Esophagus mucosa (tissue), 1 donor: ENCODE results near the gene C11orf54. TPM values are rescaled to one million over a fixed set of nuclear protein-coding genes. Genes with fewer than 3 reads are reported as not detected.
A peak's percentile ranks its signal among the peaks of the same experiment; 100 is the strongest.
"Not testable (repeated sequence)": the region's sequence is repeated elsewhere in the genome, so short reads cannot be mapped to it uniquely, and the experiment has no call there.

Experiments used
- ATAC-seq: fragments of 200-7000 bp; cut with Tn5 transposase; one replicate; pipeline ENCODE4 v1.9.1; 2020
- total RNA-seq: library from RNA; stranded (reverse); gene quantifications from one replicate; pipeline ENCODE4 v1.2.4, GENCODE V29; 2023
- donor health status: DM: yes; HTN: yes; CAD: no.

The C11orf54 gene
- total RNA-seq, 1 donor from 2014 or later: 7.7 TPM

DNA sequence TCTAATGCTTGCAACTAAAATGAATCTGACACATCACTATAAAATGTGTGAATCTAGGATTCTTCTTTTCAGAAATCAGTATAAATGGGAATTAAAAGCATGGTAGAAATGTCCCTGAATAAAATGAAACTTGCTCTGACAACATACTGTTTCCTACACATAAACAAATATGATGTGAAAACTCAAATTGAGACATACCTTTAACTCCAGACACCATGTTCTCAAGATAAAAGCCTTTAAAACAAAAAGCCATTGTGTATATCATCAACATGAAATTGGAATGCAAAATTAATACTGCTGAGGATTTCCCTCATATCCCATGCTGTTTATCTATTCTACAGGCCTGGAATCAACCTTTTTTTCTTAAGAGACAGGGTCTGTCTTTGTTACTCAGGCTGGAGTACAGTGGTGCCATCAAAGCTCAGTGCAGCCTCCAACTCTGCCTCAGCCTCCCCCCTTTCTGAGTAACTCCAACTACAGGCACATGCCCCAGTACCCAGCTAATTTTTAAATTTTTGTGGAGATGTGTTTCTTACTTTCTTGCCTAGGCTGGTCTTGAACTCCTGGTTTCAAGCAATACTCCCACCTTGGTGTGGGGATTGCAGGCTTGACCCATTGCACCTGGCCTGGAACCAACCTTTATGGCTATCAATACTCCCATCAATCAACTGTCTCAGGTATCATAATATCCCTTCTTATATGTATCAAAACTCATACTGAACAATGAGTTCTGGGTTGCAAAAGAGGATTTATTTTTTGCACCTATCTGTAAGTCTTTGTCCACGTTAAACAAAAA, 6.8 kb upstream of the C11orf54 start:
- no peak for ATAC-seq

DNA sequence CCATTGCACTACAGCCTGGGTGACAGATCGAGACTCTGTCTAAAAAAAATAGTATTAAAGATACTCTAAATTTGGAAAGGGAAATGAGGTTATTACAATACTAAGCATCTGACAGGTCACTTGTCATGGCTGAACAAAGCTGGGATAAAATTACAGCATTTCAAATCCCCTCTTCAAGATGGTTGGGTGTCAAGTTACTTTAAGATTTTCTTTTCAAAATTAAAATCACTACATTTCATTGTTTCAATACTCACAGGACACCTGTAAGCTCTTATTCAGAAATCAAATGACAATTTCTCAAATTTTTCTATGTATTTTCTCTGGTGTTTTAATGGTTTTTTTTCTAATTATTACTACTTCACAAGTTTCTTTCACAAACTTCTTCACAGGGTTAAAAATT, 5.8 kb upstream of the C11orf54 start:
- ATAC-seq: no peak

DNA sequence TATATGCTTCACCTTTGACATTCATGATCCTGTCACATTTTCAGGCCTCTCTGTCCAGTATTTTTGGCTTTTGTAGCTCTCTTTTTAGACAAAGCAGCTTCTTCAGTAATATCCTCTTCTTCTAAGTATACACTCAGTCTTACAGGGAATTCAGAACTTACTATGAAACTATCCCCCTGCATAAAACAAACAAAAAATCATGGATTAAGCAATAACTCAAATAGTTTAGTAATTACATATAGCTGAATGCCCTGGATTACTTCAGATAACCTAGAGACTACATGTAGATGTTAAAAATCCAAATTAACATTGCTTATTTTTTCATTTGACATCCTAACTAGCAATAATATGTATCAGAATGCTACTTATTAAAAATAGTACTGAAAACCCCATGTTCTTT, 5.3 kb upstream of the C11orf54 start:
- ATAC-seq: no peak

DNA sequence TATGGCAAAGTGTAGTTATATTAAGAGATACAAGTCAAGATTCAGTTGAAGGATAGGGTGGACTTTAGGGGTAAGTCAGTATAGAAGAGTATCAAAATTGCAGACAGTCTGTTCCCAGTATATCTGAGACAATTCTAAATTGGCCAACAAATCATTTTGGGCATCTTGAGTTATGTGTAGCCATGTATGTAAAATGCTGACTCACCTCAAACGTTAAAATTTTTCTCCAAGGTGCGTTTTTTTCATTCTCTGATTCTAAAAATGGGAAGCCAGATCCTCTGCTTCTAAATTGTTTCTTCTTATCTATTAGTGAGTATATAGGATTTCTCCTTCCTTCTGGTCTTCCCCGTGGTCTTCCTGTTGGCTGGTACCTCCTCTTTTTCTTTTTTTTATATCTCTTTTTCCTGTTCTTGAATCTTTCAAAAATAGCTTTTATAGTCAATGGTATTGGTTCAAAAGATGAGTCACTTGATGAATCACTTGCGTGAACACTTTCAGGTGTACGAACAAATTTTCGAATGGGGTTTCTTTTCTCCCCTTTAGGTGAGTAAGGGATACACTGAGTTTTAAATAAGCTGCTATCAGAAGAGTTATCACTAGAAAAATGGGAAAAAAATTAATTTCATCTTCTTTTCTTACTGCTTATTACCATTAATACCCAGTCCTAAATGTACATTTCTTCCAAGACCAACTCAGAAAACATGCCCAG, 3.4 kb upstream of the C11orf54 start:
- ATAC-seq: no peak

DNA sequence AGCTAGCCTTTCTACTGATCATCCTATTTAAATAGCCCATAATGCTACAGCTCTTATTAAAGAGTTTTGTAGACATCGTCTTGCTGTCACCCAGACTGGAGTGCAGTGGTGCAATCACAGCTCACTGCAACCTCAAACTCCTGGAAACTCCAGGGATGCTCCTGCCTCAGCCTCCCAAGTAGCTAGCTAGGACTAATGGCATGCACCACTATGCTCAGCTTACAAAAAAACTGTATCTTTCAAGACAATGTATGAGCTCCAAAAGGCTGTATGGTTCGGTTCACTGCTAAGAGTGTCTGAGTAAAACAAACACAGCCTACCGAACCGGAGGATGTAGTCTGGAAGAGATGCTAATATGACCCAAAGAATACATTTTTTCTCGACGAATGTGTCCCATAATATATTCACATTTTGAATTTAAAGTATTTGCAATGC, 2.8 kb upstream of the C11orf54 start:
- ATAC-seq: no peak

DNA sequence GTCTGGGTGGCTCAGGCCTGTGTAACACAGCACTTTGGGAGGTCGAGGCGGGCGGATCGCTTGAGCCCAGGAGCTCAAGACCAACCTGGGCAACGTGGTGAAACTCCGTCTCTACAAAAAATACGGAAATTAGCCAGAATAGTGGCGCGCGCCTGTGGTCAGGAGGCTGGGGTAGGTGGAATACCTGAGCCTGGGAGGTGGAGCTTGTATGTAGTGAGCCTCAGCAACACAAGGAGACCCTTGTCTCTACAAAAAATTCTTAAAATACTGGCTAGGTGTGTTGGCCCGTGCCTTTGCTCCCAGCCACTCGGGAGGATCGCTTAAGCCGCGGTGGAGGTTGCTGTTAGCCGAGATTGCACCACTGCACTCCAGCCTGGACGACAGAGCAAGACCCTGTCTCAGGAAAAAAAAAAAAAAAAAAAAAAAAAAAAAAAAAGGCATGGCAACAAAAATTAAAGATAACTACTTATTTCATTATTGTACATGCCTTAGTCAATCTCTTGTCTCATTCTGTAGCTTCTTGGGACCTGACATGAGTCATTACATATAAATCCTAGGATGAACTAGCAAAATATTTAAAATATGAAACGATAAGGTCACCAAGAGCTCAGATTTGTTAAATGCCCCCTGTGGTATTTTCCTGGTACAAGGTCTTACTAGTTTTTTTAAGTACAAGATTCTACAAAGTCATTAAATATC, 1.3 kb upstream of the C11orf54 start:
- peak; percentile 7 for ATAC-seq

DNA sequence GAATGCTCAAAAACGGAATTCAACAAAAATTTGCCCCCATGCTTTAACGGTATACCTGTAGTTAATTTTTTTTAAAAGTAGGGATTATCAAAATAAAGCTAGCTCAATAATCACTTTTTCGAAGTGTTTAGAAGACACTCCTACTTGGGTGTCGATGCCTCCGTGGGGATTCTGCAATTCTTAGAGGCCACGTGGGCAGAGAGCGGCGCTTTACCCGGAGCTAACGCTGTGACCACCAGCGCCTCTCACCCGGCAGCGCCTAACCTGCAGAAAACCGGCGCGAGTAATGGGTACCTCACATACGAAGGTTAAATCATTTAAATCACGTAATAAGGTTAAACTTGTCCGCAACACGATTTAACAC, 760 bp upstream of the C11orf54 start:
- peak; percentile 60 for ATAC-seq

DNA sequence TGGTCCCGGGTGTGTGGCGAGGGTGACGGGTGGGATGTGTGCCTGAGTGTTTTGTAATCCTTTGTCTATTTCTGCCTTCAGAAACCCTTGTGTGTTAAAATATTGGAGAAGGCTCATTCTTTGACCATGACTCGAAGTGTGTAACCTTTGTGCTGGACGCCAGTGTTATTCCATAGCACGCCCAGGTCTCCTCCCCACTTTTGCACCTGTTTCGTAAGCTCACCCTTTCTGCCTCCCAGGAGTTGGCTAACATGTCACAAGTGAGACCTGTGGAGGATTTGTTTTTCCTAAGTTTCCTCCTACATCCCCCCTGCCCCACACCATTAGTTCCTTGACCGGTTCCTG, 382 bp downstream of the C11orf54 start:
- peak; percentile 63 for ATAC-seq

DNA sequence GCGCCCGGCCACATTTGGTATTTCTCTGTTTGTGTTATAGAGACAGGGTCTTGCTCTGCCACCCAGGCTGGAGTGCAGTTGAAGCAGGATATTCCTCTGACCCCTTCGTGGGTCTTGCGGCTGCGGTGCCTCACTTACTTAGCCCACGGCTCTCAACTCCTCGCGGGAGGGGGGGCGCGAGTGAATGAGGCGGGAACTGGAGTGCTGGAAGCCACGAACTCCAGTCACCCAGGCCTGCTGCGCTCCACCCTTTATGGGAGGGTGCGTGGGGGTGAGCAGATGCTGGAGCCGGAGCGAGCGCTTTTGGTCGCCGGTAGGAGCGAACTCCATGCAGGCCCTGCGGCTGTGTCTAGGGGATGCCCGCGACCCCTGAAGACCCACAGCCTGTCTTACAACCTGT, 1.8 kb downstream of the C11orf54 start:
- ATAC-seq: no peak

DNA sequence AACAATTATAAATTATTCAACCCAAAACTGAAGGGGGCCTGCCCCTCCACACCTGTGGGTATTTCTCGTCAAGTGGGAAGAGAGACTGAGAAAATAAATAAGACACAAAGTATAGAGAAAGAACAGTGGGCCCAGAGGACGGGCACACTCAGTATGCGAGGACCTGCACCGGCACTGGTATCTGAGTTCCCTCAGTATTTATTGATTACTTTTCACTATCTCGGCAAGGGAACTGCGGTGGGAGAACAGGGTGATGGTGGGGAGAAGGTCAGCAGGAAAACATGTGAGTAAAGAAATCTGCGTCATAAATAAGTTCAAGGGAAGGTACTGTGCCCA, 3.2 kb downstream of the C11orf54 start:
- ATAC-seq: no peak

DNA sequence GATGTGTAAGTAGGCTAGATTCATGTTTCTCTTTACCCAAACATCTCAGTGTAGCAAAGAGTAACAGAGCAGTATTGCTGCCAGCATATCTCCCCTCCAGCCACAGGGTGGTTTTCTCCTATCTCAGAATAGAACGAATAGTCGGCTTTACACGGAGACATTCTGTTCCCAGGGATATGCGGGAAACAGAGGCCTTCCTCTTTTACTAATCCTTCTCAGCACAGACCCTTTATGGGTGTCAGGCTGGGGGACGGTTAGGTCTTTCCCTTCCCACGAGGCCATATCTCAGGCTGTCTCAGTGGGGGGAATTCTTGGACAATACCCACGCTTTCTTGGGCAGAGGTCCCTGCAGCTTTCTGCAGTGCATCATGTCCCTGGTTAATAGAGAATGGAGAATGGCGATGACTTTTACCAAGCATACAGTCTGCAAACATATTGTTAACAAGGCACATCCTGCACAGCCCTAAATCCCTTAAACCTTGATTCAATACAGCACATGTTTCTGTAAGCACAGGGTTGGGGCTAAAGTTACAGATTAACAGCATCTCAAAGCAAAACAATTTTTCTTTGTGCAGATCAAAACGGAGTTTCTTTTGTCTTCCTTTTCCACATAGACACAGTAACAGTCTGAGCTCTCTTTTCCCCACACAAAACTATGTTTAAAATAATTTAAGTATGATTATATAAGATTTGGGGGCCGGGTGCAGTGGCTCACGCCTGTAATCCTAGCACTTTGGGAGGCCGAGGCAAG, 3.7 kb downstream of the C11orf54 start:
- not testable (repeated sequence) for ATAC-seq

DNA sequence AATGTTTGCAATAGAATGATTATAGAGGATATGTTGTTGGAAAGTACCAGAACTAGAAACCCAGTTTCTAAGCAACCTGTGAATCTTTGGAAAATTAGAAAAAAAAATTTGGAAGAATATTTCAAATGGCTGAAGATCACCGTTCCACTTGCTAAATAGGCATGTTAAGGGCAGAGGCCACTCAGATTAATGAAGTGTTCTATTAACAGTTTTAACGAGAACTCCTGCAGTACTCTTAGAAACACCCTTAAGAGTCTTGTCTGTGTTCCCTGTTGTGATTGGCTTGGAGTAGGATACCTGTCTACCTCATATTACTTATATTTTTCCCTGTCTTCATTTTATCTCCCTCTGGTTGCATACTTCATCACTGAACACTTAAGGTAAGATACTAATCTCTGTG, 4.6 kb downstream of the C11orf54 start:
- ATAC-seq: no peak

DNA sequence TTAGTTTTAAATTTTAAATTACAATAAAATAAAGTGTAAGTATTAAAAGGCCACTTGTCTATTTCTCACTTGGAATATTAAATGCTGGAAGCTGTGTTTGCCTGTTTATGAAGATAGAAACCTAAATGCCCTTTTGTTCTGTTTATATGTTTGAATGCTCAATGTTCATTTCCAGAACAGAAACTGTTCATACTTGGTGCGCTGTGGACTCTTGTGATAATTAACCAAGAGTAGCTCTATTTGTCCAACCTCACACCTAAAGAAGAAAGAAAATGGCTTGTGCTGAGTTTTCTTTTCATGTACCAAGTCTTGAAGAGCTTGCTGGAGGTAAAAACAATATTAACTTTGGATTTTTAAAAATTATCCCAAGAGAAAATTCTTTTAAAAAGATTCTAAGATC, 5.7 kb downstream of the C11orf54 start:
- ATAC-seq: no peak

DNA sequence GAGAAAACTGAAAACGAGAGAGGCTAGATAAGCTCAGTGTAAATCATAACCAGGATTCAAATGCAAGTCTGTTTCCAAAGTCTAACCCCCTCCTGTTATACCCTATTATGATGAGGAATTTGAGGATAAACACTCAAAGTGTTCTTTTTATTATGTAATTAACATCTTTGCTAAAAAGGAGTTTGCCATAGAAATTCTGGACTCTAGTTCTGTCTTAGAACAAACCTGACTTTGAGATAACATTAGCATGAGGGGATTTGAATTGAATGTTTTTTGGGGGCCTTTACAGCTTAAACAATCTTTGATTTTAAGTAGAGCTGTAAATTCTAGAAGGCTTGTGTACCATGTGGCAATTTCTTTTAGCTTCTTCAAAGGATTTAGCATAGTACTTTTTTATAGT, 9.5 kb downstream of the C11orf54 start:
- ATAC-seq: no peak

DNA sequence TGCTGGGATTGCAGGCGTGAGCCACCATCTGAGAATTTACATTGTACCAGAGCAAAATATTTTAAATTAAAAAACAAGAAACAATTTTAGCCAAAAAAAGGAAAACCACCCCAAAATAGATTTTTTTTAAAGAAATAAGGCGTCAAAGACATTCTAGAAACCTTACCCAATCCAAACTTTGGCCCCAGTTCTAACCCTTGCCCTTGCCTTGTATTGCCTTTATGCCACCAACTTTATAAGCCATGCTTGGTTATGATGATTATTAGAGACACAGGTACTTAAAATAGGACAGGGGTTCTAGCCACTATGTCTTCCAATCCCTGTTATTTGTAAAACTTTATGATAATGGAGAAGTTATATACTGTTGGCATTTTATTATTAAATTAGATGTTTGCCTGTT, 11.8 kb downstream of the C11orf54 start:
- ATAC-seq: no peak

DNA sequence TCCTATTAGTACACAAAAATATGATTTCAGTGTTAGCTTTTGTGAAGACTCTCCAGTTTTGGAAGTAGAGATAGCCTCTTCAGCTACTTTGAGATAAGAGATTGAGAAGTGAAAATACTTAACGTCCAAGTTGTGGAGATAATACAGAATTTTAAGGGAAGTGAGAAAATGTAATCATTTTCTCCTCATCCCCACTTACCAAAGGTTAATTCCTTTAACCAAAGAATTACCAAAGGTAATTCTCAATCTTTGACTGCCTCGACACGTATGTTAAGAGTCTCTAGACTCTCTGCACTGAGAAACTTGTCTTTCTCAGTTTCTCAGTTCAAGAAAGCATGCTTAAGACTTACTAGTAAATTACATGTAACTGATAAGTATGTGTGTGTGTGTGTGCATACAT, 15.3 kb downstream of the C11orf54 start:
- no peak for ATAC-seq

DNA sequence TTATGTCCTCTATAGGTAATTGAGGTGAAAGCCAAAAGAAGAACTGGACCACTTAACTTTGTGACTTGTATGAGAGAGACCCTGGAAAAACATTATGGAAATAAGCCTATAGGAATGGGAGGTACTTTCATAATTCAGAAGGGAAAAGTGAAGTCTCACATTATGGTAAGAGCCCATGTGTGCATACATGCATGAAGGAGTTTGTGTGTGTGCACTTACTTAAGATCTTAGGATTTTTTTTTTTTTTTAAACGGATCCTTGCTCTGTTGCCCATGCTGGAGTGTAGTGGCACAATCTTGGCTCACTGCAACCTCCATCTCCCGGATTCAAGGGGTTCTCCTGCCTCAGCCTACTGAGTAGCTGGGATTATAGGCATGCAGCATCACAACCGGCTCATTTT, 15.8 kb downstream of the C11orf54 start:
- no peak for ATAC-seq

DNA sequence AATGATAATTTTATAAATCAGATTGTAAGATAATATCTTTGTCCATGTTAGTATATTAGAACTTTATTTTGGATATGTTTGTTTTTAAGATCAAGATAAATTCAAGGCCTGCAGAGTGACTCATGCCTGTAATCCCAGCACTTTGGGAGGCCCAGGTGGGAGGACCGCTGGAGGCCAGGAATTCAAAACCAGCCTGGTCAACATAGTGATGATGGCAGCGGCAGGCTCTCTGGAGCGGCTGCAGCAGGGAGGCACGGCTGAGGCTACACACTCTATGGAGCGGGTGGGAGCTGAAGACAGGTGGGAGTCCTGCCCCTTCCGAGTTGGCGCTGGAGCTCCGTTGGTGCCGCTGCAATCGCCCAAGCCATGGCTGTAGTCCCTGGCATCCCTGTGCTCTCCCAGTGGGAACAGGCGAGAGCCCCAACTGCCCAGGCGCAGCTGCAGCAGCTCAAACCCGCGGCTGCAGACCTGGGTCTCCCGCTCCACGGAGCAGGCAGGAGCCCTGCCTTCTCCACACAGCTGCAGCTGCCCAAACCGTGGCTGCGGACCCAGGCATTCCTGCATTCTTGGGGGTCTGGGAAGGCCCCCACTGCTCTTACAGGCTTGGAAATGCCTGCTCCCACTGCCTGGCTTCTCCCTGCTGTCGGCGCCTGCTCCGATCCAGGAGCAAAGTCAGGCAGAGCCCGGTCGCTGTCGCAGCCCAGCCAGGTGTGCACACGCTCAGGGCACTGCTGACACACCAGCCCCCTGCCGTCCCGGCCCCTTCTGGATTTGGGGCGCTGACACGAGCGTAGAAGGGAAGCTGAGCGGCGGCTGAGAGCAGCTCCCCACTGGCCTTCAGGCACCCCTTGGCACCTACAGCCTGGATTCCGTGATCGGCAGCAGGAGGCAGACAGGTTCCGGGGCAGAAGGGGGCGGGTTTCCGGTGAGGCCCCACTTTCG, 16.7 kb downstream of the C11orf54 start:
- ATAC-seq: peak; percentile 25

DNA sequence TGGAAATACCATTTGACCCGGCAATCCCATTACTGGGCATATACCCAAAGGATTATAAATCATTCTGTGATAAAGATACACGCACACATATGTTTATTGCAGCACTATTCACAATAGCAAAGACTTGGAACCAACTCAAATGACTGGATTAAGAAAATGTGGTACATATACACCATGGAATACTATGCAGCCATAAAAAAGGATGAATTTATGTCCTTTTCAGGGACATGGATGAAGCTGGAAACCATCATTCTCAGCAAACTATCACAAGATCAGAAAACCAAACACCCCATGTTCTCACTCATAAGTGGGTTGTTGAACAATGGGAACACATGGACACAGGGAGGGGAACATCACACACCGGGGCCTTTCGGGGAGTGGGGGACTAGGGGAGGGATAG, 17.7 kb downstream of the C11orf54 start:
- ATAC-seq: not testable (repeated sequence)

DNA sequence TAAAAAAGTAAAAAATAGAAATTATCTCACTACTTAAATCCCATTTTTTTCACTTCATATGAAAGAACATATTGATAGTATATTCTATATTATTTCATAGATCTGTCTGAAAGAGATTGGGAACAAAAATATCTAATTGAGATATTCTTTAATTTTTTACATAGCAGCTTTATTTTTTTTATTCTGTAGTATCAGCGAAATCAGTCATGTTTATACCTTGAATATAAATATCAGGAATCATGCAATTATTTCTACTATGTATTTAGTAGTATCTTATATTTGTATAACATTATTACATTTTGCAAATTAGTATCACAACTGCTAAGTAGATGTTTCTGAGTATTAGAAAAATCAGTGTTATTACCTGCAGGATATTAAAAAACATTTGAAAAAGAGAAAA, 20.4 kb downstream of the C11orf54 start:
- no peak for ATAC-seq

DNA sequence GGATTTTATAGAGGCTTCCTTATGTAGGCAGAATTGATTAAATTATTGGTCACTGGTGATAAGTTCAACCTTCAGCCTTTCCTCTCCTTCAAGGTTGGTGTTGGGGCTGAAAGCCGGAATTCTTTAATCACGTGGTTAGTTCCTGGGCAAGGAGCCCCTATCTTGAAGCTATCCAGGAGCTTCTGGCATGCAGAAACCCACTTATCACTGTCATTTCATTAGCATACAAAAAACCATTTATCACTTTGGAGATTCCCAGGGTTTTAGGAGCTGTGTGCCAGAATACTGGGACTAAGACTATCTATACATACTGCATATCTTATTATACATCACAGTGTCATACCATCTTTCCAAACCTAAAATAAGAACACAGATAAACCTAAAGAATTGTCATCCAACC, 24.1 kb downstream of the C11orf54 start:
- ATAC-seq: no peak

DNA sequence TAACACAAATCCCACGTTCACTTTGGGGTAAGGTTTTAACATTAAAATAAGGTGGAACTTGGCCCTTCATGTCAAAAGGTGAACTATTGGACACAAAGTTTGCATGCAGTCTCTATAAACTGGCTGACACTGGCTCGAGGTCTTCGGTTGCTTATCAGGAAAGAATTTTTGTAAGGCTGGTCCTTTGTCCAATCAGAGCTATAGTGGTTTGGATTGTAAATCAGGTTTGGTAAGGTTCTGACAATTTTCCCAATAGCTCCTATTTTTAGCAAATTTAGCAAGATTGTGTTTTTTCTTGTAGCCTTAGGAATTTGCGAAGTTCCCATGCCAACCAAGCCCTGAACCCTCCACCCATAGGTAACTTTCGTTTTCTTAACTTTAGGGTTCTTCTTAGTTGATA, 25.0 kb downstream of the C11orf54 start:
- no peak for ATAC-seq
